Esophagus squamous epithelium (tissue), 4 donors: ENCODE data around the gene EDN2.

Source experiments
- CTCF ChIP-seq, 6 experiments: fragments of 450-650 bp in 4 of 6; fragments of 200-600 bp in 2 of 6; sonication (generic) in 2 of 6; IDR thresholded peaks; one replicate each; pipeline ENCODE4 v1.5.1; 2016 to 2019; ENCODE audit warnings: antibody characterized with exemption in 6 of 6, mild to moderate bottlenecking in 4 of 6, moderate library complexity in 4 of 6
- POLR2A ChIP-seq, 4 donors: fragments of 450-650 bp; IDR thresholded peaks; one replicate each; pipeline ENCODE4 v1.6.1; 2017; ENCODE audit warnings: antibody characterized with exemption in 4 of 4, mild to moderate bottlenecking in 4 of 4, moderate library complexity in 3 of 4

DNA sequence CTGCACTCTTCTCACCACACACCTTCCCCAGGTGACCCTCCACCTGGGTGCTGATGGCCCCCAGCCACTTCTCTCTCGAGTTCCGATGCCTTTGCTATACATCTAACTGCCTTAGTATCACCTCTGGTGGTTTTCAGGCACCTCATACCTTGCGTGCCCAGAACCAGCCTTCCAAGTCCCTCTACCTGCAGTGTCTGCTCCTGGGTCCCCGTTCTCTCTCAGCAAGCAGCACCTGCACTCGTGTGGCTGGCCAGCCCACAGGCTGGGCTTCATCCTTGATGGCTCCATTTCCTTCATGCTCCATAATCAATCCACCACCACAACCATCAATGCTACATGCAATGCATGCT lies 49.2 kb upstream of the EDN2 start:
- TF ChIP-seq CTCF (IDR thresholded peaks at IDR 0.05) (no peak), POLR2A (IDR thresholded peaks at IDR 0.05) (no peak)
